Chondrocyte (in vitro differentiated cells): ENCODE data around the gene SFXN5. TPM values are rescaled to one million over a fixed set of nuclear protein-coding genes. Genes with fewer than 3 reads are reported as not detected.
"Not testable (repeated sequence)": the region's sequence is repeated elsewhere in the genome, so short reads cannot be mapped to it uniquely, and the experiment has no call there.

Experiments
- DNase-seq: peaks from one replicate; pipeline ENCODE4 v3.0.0; 2021; ENCODE audit warnings: mixed read lengths, low spot score
- H3K27ac Mint-ChIP-seq: one replicate; pipeline ENCODE4 v1.8.0; 2021; ENCODE audit warnings: mild to moderate bottlenecking, moderate library complexity, mixed read lengths; ENCODE audit not compliant: unreplicated experiment
- H3K27me3 Mint-ChIP-seq: 2 replicates; pipeline ENCODE4 v1.8.0; 2021; ENCODE audit warnings: low read depth, mixed read lengths
- H3K36me3 Mint-ChIP-seq: 2 replicates; pipeline ENCODE4 v1.8.0; 2021; ENCODE audit warnings: low read depth, mixed read lengths
- H3K4me1 Mint-ChIP-seq: 2 replicates; pipeline ENCODE4 v1.8.0; 2021; ENCODE audit warnings: low read depth, mild to moderate bottlenecking, mixed read lengths
- H3K4me3 Mint-ChIP-seq: one replicate; pipeline ENCODE4 v1.8.0; 2021; ENCODE audit warnings: mild to moderate bottlenecking, moderate library complexity, mixed read lengths; ENCODE audit not compliant: unreplicated experiment
- H3K9me3 Mint-ChIP-seq: 2 replicates; pipeline ENCODE4 v1.8.0; 2021; ENCODE audit warnings: low read depth, mixed read lengths
- total RNA-seq: library from RNA; stranded (reverse); gene quantifications from 3 replicates; pipeline ENCODE4 v1.2.1, GENCODE V29; 2021
- TF ChIP-seq, protein P1 (sequence below): fragments of 200-600 bp; sonication (generic); IDR thresholded peaks from 2 replicates; pipeline ENCODE4 v1.5.0; 2021; ENCODE audit warnings: antibody characterized with exemption, mild to moderate bottlenecking, moderate library complexity

Gene SFXN5
- total RNA-seq, 1 donor from 2014 or later, result 10.6 TPM

DNA sequence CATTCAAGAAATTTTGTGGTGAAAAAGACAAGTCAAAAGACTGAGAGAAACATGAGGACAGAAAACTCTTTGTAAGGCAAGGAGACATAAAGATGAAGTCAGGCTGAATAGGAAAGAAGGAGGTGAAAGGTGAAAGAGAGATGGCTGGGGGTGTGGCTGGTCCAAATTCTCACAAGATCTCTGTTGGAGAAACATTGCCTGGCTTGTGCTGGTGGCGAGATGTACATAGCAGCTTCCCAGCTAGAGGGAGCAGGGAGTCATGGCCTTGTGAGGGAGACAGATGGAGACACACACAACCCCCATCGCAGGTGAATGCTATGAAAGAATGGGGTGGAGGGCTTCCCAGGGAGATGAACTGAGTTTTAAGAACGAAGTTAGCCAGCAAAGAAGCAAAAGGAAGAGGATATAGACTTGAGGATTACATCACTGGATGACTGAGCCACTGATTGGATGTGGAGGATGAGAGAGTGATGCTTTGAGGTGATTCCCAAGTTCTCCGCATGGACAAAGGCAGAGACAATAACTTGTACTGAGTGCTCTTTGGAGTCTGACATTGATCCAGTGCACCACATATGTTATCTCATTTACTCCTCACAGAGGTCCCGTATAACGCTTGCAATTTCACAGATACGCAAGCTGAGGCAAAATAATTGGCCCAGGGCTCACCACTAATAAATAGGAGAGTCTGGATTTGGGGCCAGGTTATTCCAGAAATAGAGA lies 157.9 kb downstream of the SFXN5 start:
- Mint-ChIP-seq H3K9me3 (no peaks in the 10 kb centered on the region), H3K4me1 (peaks cover 13% of the 10 kb centered on the region), H3K27me3 (peaks cover 73% of the 10 kb centered on the region), H3K27ac (no peak overlapping the region), H3K4me3 (no peak overlapping the region), H3K36me3 (no peaks in the 10 kb centered on the region)
- DNase-seq, result no peak
- TF ChIP-seq, protein P1, sequence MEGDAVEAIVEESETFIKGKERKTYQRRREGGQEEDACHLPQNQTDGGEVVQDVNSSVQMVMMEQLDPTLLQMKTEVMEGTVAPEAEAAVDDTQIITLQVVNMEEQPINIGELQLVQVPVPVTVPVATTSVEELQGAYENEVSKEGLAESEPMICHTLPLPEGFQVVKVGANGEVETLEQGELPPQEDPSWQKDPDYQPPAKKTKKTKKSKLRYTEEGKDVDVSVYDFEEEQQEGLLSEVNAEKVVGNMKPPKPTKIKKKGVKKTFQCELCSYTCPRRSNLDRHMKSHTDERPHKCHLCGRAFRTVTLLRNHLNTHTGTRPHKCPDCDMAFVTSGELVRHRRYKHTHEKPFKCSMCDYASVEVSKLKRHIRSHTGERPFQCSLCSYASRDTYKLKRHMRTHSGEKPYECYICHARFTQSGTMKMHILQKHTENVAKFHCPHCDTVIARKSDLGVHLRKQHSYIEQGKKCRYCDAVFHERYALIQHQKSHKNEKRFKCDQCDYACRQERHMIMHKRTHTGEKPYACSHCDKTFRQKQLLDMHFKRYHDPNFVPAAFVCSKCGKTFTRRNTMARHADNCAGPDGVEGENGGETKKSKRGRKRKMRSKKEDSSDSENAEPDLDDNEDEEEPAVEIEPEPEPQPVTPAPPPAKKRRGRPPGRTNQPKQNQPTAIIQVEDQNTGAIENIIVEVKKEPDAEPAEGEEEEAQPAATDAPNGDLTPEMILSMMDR, result peak; percentile 35

DNA sequence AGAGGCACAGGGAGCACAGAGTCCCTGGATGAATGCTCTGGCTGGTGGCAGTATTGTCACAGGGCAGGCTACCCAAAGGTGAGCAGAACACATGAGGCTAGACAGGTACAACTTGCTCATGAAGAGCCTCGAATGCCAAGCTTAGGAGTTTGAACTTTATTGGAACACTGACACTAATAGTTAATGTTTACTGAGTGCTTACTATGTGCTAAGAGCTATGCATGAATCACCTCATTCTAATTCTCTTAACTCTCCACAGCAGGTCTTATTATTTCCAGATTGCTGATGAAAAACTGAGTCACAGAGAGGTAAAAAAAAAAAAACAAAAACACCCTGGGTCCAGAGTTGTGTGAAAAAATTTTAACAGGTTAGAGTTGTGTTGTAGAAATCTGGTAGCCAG lies 160.3 kb downstream of the SFXN5 start:
- Mint-ChIP-seq H3K27me3 (peaks cover 80% of the 10 kb centered on the region), H3K4me3 (no peak overlapping the region), H3K9me3 (peaks cover 3% of the 10 kb centered on the region), H3K27ac (no peak overlapping the region), H3K36me3 (peaks cover under 1% of the 10 kb centered on the region), H3K4me1 (peaks cover 4% of the 10 kb centered on the region)
- DNase-seq, result no peak
- TF ChIP-seq, protein P1, result no peak

DNA sequence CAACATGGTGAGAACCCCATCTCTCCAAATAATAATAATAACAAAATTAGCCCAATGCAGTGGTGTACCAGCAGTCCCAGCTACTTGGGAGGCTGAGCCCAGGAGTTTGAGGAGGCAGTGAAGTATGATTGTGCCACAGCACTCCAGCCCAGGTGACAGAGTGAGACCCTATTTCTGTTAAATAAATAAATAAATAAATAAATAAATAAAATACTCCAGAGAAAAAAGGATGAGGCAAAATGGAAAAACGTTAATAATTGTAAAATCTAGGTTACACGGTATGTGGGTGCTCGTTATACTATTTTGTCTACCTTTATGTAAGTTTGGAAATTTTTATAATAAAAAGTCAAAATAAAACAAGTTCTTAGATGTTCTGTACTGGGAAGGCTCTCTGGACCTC lies 162.8 kb downstream of the SFXN5 start:
- peaks cover 80% of the 10 kb centered on the region for H3K27me3 Mint-ChIP-seq
- H3K4me3 Mint-ChIP-seq, result no peak overlapping the region
- no peak for DNase-seq
- peaks cover 5% of the 10 kb centered on the region for H3K9me3 Mint-ChIP-seq
- TF ChIP-seq, protein P1, result no peak
- no peak overlapping the region for H3K27ac Mint-ChIP-seq
- peaks cover 2% of the 10 kb centered on the region for H3K36me3 Mint-ChIP-seq
- no peaks in the 10 kb centered on the region for H3K4me1 Mint-ChIP-seq

DNA sequence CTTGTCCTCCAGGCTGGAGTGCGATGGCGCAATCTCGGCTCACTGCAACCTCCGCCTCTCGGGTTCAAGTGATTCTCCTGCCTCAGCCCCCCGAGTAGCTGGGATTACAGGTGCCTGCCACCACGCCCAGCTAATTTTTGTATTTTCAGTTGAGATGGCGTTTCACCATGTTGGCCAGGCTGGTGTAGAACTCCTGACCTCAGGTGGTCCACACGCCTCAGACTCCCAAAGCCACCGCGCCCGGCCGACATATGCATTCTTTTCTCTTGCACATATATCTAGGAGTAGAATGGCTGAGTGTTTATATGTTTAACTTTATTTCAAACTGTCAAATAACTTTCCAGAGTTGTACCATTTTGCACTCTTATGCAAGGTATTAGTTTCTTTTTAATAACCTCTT lies 164.1 kb downstream of the SFXN5 start:
- H3K27ac Mint-ChIP-seq, H3K4me3 Mint-ChIP-seq, H3K4me1 Mint-ChIP-seq, DNase-seq, H3K9me3 Mint-ChIP-seq, H3K36me3 Mint-ChIP-seq: not testable (repeated sequence)
- H3K27me3 Mint-ChIP-seq, result peaks cover 81% of the 10 kb centered on the region

DNA sequence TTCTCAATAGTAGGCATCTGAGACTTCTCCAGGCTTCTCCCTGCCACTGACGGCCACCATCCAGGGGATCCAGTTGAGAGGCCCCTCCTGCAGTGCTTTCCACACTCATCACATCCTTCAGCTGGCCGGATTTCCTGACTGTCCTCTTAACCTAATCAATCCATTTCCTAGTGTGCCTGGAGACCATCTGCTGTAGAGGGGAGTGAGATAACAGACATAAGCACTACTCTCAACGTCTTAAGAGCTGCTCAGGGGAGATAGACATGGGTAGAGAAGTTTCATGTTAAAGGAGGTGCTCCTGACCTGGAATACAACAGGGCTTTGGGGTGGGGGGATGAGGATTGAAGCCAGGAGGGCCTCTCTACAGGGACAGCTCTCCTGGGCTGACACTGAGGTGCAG lies 170.1 kb downstream of the SFXN5 start:
- Mint-ChIP-seq H3K36me3 (peaks cover 2% of the 10 kb centered on the region), H3K4me1 (no peaks in the 10 kb centered on the region), H3K4me3 (no peak overlapping the region), H3K9me3 (peaks cover 4% of the 10 kb centered on the region), H3K27me3 (peaks cover 82% of the 10 kb centered on the region), H3K27ac (no peak overlapping the region)
- no peak for DNase-seq
- TF ChIP-seq, protein P1, result no peak
